Stomach (tissue), 4 donors: ENCODE results near the gene ATP2B1.

Source experiments
- POLR2A ChIP-seq, 4 donors: fragments of 450-650 bp; IDR thresholded peaks; one replicate each; pipeline ENCODE4 v1.6.1; 2016; ENCODE audit warnings: antibody characterized with exemption in 4 of 4, control low read depth in 2 of 4, mild to moderate bottlenecking in 1 of 4, moderate library complexity in 1 of 4
- TF ChIP-seq, protein P1 (sequence below), 7 experiments: fragments of 450-650 bp in 4 of 7; fragments of 200-600 bp in 3 of 7; sonication (generic) in 3 of 7; IDR thresholded peaks; one replicate each; pipeline ENCODE4 v1.5.1; 2016 to 2019; ENCODE audit warnings: antibody characterized with exemption in 7 of 7, control low read depth in 2 of 7, mild to moderate bottlenecking in 1 of 7

DNA sequence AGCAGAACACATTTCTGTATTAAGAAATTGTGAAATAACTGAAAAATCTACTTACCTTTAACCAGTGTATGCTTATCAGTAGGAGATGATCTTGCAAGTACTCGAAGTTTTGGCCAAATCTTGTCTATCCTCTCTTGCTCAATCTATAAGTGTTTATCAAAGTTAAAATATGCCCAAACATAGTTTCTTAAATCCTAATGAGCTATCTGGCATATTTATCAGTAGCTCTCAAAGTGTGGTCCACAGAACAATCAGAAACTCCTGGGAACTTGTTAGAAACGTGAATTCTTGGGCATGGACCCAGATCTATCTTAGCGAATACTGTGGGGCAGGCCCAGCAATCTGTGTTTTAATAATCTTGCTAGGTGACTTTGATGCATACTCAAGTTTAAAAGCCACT, 98.3 kb downstream of the ATP2B1 start:
- TF ChIP-seq, protein P1, sequence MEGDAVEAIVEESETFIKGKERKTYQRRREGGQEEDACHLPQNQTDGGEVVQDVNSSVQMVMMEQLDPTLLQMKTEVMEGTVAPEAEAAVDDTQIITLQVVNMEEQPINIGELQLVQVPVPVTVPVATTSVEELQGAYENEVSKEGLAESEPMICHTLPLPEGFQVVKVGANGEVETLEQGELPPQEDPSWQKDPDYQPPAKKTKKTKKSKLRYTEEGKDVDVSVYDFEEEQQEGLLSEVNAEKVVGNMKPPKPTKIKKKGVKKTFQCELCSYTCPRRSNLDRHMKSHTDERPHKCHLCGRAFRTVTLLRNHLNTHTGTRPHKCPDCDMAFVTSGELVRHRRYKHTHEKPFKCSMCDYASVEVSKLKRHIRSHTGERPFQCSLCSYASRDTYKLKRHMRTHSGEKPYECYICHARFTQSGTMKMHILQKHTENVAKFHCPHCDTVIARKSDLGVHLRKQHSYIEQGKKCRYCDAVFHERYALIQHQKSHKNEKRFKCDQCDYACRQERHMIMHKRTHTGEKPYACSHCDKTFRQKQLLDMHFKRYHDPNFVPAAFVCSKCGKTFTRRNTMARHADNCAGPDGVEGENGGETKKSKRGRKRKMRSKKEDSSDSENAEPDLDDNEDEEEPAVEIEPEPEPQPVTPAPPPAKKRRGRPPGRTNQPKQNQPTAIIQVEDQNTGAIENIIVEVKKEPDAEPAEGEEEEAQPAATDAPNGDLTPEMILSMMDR (IDR thresholded peaks at IDR 0.05) = no peak
- TF ChIP-seq POLR2A (IDR thresholded peaks at IDR 0.05) = no peak
